ENCODE results near the gene FCN1. TPM values are rescaled to one million over a fixed set of nuclear protein-coding genes. Genes with fewer than 3 reads are reported as not detected.

FCN1 gene
- total RNA-seq, 2 donors from 2014 or later = 0.92 to 0.95 TPM

GRCh38 chr9:134955801-134956200 lies 38.1 kb upstream of the FCN1 start:
- DNase-seq (peak in 1 of 2 donors; percentile 12), ATAC-seq (no peak)
- intact Hi-C loops (cut with DNase I, micrococcal nuclease) = no loop called here

- no peak for ATAC-seq
- DNase-seq = peak in 1 of 2 donors; percentile 2
- intact Hi-C loops (cut with DNase I, micrococcal nuclease) = no loop called here
Observed at GRCh38 chr9:134955156-134955555, 37.4 kb upstream of the FCN1 start.

GRCh38 chr9:134951994-134952393 lies 34.3 kb upstream of the FCN1 start:
- DNase-seq (no peak), ATAC-seq (no peak)

GRCh38 chr9:134951461-134951860 lies 33.7 kb upstream of the FCN1 start:
- peak in 1 of 2 donors; percentile 8 for DNase-seq
- no peak for ATAC-seq
- intact Hi-C loops (cut with DNase I, micrococcal nuclease) = no loop called here

More at GRCh38 chr9:134951994-134952393, 34.3 kb upstream of the FCN1 start:
- intact Hi-C loops (cut with DNase I, micrococcal nuclease) = no loop called here

- intact Hi-C loops (cut with DNase I, micrococcal nuclease) = no loop called here
- DNase-seq (peak in 1 of 2 donors; percentile 10), ATAC-seq (no peak)
Observed at GRCh38 chr9:134950386-134951210, 32.9 kb upstream of the FCN1 start.

GRCh38 chr9:134949681-134950385 lies 32.1 kb upstream of the FCN1 start:
- intact Hi-C loops (cut with DNase I, micrococcal nuclease) = no loop called here
- DNase-seq = no peak
- no peak for ATAC-seq

- DNase-seq = no peak
- intact Hi-C loops (cut with DNase I, micrococcal nuclease) = no loop called here
- no peak for ATAC-seq
Observed at GRCh38 chr9:134948149-134948548, 30.4 kb upstream of the FCN1 start.

- intact Hi-C loops (cut with DNase I, micrococcal nuclease) = no loop called here
- ATAC-seq = no peak
- DNase-seq = no peak
Observed at GRCh38 chr9:134947265-134947955, 29.7 kb upstream of the FCN1 start.

GRCh38 chr9:134946663-134947062 lies 29.0 kb upstream of the FCN1 start:
- intact Hi-C loops (cut with DNase I, micrococcal nuclease) = no loop called here
- DNase-seq (no peak), ATAC-seq (no peak)

GRCh38 chr9:134945509-134946275 lies 28.0 kb upstream of the FCN1 start:
- ATAC-seq (no peak), DNase-seq (no peak)
- intact Hi-C loops (cut with DNase I, micrococcal nuclease) = no loop called here

- intact Hi-C loops (cut with DNase I, micrococcal nuclease) = no loop called here
- ATAC-seq (no peak), DNase-seq (no peak)
Observed at GRCh38 chr9:134944916-134945315, 27.2 kb upstream of the FCN1 start.

- DNase-seq (no peak), ATAC-seq (no peak)
- intact Hi-C loops (cut with DNase I, micrococcal nuclease) = no loop called here
Observed at GRCh38 chr9:134944351-134944802, 26.7 kb upstream of the FCN1 start.

GRCh38 chr9:134943836-134944235 lies 26.1 kb upstream of the FCN1 start:
- ATAC-seq = no peak
- intact Hi-C loops (cut with DNase I, micrococcal nuclease) = no loop called here
- DNase-seq = no peak

- ATAC-seq (no peak), DNase-seq (no peak)
- intact Hi-C loops (cut with DNase I, micrococcal nuclease) = no loop called here
Observed at GRCh38 chr9:134943411-134943810, 25.7 kb upstream of the FCN1 start.

- intact Hi-C loops (cut with DNase I, micrococcal nuclease) = no loop called here
- DNase-seq (no peak), ATAC-seq (no peak)
Observed at GRCh38 chr9:134942788-134943184, 25.1 kb upstream of the FCN1 start.

GRCh38 chr9:134942011-134942787 lies 24.5 kb upstream of the FCN1 start:
- DNase-seq = no peak
- ATAC-seq = no peak
- intact Hi-C loops (cut with DNase I, micrococcal nuclease) = no loop called here

GRCh38 chr9:134940236-134941208 lies 22.8 kb upstream of the FCN1 start:
- DNase-seq = peak in 1 of 2 donors; percentile 14
- ATAC-seq = no peak
- intact Hi-C loops (cut with DNase I, micrococcal nuclease) = no loop called here

Data from left colon (tissue), 2 donors.